Stomach (tissue), 4 donors: ENCODE data around the gene RHBDL1.

ENCODE experiments used
- EP300 ChIP-seq: sonication (generic); formaldehyde crosslinking; IDR thresholded peaks from one replicate; pipeline ENCODE4 v1.6.1; 2017; ENCODE audit warnings: antibody characterized with exemption
- POLR2A ChIP-seq, 4 donors: fragments of 450-650 bp; IDR thresholded peaks; one replicate each; pipeline ENCODE4 v1.6.1; 2016; ENCODE audit warnings: antibody characterized with exemption in 4 of 4, control low read depth in 2 of 4, mild to moderate bottlenecking in 1 of 4, moderate library complexity in 1 of 4
- POLR2AphosphoS5 ChIP-seq, 3 donors: sonication (generic); formaldehyde crosslinking; IDR thresholded peaks; one replicate each; pipeline ENCODE4 v1.6.1; 2016; ENCODE audit warnings: antibody characterized with exemption in 3 of 3
- TF ChIP-seq, protein P1 (sequence below), 7 experiments: fragments of 450-650 bp in 4 of 7; fragments of 200-600 bp in 3 of 7; sonication (generic) in 3 of 7; IDR thresholded peaks; one replicate each; pipeline ENCODE4 v1.5.1; 2016 to 2019; ENCODE audit warnings: antibody characterized with exemption in 7 of 7, control low read depth in 2 of 7, mild to moderate bottlenecking in 1 of 7

DNA sequence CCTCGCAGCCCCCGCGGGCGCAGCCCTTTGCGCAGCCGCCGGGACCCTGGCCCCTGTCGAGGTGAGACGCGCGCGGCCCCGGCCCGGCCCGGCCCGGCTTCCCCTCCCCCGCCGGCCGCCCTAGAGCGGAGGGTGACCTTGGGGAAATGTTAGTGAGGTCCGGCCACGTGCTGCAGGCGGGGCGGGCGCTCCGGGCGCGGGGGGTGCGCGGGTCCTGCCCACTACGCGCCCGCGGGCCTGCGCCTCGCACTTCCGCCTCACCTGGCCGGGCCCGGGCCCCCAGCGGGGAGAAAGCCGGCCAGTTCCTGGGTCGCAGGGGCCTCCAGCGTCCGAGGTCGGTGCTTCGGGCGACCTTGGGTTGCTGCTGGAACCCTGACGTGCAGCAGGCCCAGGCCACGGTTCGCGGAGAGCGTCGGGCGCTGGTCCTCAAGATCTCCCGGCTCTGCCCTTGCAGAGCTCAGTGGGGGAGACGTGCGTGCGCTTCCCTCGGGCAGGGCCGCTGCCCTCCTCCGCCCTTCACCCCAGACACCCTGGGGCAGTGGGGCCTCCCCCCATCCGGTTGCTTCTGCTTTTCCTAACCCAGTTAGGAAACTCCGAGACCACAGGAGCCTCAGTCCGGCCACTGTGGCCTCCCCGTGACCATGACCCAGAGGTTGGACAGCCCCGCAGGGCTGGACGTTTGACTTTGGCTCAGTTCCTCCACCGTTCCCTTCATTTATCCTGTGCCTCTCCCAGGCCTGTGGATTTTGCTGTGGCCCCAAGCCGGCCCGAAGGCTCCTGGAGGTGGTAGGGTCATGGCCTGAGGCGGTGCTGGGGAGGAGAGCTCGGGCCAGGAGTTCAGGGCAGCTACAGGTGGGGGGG lies 33.1 kb upstream of the RHBDL1 start:
- TF ChIP-seq, protein P1, sequence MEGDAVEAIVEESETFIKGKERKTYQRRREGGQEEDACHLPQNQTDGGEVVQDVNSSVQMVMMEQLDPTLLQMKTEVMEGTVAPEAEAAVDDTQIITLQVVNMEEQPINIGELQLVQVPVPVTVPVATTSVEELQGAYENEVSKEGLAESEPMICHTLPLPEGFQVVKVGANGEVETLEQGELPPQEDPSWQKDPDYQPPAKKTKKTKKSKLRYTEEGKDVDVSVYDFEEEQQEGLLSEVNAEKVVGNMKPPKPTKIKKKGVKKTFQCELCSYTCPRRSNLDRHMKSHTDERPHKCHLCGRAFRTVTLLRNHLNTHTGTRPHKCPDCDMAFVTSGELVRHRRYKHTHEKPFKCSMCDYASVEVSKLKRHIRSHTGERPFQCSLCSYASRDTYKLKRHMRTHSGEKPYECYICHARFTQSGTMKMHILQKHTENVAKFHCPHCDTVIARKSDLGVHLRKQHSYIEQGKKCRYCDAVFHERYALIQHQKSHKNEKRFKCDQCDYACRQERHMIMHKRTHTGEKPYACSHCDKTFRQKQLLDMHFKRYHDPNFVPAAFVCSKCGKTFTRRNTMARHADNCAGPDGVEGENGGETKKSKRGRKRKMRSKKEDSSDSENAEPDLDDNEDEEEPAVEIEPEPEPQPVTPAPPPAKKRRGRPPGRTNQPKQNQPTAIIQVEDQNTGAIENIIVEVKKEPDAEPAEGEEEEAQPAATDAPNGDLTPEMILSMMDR (IDR thresholded peaks at IDR 0.05) = no peak
- TF ChIP-seq POLR2A (IDR thresholded peaks at IDR 0.05) = no peak
- peak in 2 of 3 donors; percentile 42 to 46 for TF ChIP-seq POLR2AphosphoS5 (IDR thresholded peaks at IDR 0.05)
- no peak for TF ChIP-seq EP300
